Measurements from ENCODE around the gene CCDC157.
A peak's percentile ranks its signal among the peaks of the same experiment; 100 is the strongest.
"Not testable (repeated sequence)": the region's sequence is repeated elsewhere in the genome, so short reads cannot be mapped to it uniquely, and the experiment has no call there.

CCDC157 gene

DNA sequence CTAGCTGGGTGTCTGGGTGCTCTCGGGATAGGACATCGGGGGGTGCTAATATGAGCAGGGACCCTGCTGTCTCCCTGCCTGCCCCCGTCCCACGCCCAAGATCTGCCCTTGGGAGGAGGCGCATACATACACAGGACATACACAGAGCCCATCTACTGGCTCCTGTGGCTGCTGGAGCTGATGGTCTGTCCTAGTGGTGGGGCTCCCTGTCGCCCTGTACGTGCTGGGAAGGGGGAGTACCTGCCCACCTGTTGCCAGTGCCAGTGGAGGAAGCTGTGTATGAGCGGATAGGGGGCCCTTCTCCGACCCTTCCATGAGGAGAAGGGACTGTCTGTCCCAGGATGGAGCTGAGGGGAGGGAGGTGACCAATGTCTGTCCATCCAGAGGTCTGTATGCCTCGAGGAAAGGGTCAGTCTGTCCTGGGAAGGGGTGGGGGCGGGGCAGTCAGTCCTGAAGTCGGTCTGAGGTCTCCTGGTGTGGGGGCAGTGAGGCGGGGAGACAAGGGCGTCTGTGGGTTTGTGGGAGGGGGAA, 31.0 kb upstream of the CCDC157 start:
- peak overlapping the region; percentile 41 for H3K4me3 ChIP-seq (ENCODE audit: low read depth, low read length)

DNA sequence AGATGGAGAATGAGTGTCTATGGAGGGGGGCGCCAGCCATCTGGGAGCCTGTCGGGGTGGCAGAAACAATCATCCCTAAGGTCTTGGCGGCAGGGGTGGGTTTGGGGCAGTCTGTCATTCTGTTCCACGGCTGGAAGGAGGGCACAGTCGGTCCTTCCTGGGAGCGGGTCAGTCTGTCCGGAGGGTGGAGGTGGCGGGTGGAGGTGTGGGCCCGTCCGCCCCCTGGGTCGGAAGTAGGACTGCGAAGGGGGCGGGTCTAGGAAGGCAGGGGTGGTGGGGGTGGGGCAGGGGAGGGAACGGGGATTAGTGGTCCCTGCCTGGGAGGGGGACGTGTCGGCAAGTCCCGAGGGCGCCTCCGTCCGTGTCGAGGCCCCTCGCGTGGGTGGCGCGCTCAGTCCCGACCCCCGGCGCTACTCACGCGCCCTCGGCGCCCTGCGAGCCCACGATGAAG, 30.5 kb upstream of the CCDC157 start:
- peak overlapping the region; percentile 63 for H3K4me3 ChIP-seq (ENCODE audit: low read depth, low read length)

DNA sequence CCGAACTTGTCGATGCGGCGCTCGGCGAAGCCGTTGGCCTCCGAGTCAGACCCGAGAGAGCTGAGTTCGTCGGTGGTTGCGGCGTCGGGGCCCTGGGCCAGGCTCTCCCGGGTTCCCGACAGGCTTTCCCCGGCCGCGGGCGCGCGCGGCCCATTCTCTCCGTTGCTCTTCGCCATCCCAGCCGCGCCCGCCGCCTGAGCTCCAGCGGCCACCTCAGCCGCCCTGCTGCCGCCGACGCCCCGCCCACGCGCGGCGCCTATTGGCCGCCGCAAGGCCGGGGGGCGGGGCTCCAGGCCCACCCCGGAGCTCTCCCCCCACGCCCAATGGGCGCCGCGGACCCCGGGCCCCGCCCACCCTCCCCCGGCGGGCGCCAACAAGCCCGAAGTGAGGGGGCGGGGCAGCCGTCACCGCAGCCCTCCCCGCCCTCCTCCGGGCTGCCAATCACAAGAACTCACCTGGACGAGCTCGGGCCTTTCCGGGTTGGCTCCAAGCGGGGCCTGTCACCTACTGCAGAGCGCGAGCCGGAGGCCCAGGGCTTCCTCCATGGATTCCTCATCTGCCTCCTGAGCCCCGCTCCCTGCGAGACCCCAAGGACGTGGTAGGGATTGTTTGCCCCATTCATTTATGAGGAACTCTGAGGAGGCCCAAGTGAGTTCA, 30.0 kb upstream of the CCDC157 start, which contains the start of gene TBC1D10A:
Gene TBC1D10A, minus strand, starts transcription at position 236 of the 657 bp plus-strand sequence. Its CDS starts 60 bp downstream, at position 176.
- peak within 1 kb of the TSS; percentile 63 for H3K4me3 ChIP-seq (ENCODE audit: low read depth, low read length)

DNA sequence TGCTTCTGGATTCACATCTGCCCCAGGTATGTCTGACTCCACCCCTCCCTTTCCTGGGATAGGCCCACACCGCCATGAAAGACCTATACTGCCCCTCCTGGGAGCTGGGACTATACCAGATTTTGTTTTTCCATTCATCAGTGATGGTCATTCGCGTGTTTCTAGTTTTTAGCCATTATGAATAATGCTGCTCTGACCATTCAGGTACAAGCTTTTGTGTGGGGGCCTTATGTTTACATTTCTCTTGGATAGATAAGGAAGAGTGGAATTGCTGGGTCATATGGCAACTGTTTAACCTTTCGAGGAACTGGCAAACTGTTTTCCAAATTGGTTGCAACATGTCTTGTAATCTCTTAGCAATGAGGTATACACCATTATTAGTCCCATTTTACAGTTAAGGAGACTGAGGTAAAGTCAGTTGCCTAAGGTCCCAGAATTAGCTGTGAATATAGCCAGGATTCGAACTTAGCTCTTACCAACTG, 28.9 kb upstream of the CCDC157 start:
- H3K4me3 ChIP-seq (ENCODE audit: low read depth, low read length), result no peak overlapping the region

DNA sequence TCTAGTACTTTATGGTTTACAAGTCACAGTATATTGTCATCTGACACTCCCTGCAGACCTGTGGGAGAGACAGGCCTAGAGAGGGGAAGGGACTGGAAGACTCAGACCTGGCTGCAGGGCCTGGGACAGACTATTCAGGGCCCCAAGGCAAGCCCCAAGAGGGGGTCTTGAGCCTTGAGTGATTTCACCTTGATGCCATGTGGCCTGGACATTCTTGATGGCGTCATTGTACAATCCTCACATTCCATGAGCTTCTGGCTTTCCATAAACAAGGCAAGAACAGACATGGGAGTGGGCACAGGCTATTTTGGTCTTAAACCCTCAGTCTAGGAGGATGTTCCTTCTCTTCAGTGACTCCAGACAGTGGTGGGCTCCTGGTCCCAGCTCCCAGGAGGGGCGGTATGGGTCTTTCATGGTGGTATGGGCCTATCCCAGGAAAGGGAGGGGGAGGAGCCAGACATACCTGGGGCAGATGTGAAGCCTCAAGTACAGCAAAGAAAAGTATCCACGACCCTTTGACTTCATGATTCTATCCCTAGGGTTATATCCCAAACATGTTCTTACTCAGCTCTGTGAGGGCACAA, 28.2 kb upstream of the CCDC157 start:
- no peak overlapping the region for H3K4me3 ChIP-seq (ENCODE audit: low read depth, low read length)

DNA sequence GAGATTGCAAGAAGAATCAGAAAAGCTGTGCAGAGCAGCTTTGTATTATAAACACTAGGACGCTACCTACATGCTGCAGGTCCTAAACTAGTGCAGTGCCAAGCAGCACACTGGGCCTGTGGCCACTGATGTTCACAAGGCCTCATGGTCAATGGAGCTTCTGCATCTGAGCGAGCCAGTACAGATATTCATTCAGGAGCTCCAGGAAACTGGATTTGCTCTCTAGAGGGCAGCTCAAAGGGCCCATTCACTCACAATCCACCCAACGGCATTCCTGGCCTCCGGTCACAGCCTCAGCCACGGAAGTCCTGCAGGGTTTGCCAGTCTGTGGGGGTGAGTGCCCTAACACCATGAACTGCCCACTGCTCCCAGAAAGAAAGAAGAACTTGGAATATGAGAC, 24.3 kb upstream of the CCDC157 start:
- no peak overlapping the region for H3K4me3 ChIP-seq (ENCODE audit: low read depth, low read length)

DNA sequence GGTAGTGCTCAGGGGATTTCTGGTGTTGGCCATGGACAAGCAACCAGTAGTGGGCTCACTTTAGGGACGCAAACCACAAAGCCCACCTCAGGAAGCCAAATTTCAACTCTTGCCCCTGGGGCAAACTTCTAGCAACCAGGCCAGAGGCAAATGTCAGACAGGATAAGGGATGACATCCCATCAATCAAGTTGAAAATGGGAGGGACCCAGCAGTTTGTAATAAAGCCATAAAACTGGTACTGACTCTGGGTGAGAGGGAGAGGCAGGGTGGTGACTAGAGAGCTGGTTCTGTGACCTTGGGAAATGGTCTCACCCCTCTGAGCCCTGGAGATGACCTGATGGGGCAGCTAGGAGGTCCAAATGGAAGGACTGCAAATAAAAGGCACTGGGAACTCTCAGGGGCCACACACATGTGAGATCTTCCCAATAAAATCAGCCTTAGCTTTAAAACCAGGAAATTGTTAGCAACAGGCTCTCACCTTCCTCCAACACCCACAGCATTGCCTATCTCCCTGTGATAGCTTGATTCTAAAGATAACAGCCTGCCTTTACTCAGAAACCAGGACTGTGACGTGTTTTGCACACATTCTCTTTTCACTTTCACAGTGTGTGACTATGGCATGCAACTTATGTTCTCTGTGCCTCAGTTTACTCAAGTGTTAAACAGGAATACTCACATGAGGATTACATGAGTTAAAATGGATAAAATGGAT, 23.7 kb upstream of the CCDC157 start:
- H3K4me3 ChIP-seq (ENCODE audit: low read depth, low read length), result no peak overlapping the region

DNA sequence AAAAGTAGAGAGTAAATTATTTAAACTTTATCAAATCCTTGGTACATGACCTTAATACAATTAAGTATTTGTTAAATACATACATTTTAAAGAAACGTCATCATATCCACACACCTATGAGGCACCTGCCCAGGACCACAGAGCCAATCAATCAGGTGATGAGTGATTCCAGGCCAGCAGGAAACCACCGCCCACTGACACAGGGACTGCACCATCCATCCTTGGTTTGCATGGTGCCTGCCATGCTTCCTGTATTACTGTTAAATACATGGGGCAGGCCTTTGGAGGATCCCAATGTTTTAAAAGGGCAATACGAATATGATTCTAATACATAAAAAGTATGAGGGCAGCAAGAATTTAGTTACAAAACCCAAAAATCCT, 23.1 kb upstream of the CCDC157 start:
- H3K4me3 ChIP-seq (ENCODE audit: low read depth, low read length), result no peak overlapping the region

DNA sequence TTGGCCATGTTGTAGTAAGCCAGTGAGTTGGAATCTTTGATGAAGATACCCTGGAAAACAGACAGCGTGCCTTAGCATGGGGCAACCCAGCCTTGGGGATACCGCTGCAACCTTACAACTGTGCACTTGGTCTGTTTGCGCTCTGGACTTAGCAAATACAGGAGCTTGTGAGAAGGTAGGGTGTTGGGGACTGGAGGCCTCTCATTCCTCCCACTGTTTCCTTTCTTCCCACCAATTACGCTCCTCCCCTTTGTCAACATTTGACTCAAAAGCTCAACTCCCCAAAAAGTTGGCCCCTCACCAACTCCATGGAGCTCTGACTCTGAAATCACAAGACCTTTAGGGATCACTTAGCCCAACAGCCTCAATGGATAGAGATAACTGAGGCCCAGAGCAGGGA, 22.2 kb upstream of the CCDC157 start:
- no peak overlapping the region for H3K4me3 ChIP-seq (ENCODE audit: low read depth, low read length)

DNA sequence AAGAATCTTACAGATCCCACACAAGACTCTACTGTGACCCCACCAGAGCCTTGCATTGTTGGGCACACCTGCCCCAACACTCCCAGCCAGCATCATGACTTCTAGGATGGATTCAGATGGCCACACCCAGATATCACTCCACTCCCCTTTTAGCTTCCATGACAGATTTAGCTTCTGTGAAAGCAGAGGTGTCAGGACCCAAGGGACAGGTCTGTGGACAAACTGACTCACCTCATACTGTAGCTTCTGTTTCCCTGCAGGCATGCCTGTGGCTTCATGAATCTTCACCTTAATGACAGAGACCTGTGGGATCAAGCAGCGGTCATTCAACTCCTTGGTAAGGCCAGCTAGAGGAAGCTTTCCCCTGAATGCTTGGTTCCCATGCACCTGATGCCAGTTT, 21.6 kb upstream of the CCDC157 start:
- no peak overlapping the region for H3K4me3 ChIP-seq (ENCODE audit: low read depth, low read length)

DNA sequence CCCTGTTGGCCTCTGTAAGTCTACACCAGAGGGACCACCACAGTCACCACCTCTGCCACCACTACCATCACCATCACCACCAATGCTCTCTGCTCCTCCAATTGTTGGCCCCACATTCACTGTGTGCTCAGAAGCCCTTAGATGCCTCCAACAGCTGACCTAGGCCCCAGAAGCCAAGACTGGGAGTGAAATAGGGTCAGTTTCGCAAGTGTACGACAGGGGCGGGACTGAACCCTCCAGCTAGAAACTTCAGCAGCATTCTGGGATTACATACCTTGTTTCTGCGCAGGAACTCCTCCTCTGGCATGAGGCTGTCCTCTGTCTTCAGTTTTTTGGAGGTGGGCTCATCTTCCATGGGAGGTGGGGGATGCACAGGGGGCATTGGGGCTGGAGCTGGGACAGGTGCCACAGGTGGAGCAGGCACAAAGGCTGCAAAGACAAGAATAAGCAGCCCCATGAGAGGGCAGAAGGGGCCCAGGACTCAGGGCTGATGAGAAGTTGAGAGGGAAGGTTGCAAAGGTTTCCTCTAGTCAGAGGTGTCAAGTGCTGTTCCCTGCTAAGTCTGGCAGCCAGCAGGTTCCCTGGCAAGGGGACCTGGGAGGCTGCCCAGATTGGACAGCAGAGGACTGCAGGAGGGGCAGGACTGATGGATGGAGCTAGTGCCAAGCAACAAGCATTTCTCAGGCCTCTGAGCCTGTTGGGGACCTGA, 19.9 kb upstream of the CCDC157 start:
- no peak overlapping the region for H3K4me3 ChIP-seq (ENCODE audit: low read depth, low read length)

DNA sequence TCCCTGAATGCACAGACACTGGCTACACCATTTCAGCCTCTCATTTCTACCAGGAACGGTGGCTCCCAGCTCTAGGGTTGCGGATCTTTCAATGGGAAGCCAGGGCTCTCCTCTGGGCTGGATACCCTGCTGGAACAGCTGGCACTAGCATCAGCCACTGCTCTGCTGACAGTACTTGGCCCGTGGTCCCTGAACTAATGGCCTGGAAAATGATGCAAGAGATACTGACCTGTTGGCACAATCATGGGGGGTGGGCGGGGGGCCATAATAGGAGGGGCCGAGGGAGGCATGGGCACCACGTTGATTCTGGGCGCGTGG, 19.4 kb upstream of the CCDC157 start:
- no peak overlapping the region for H3K4me3 ChIP-seq (ENCODE audit: low read depth, low read length)

DNA sequence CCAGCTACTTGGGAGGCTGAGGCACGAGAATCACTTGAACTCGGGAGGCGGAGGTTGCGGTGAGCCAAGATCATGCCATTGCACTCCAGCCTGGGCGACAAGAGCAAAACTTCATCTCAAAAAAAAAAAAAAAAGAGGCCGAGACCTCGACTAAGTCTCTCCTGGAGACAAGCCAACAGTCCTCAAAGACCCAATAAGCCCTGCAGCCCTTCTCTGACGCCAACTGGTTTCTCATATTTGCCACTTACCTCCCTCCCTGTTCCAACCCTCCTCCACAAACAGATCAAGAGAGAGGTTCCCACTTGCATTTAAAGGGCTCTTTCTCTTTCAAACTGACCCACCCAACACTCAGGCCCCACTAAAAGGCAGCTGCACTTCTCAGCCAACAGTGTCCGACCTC, 18.5 kb upstream of the CCDC157 start:
- not testable (repeated sequence) for H3K4me3 ChIP-seq (ENCODE audit: low read depth, low read length)

DNA sequence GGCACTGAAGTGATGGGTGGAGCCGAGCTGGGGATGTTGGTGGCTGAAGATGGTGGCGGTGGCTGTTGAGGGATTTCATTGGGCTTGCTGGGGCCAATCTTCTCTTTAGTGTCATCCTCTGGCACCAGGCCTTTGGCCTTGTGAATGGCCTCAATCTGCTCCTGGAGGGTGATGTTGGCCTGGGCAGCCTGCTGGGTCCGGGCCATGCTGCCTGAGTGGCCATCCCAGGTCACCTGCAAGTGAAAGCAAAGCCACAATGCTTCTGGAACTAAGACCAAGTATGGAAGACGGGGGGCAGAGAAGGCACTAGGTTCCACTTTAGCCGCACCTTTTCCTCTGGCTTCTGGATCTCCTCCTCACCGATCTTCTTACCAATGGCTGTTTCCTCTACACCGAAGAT, 18.0 kb upstream of the CCDC157 start:
- H3K4me3 ChIP-seq (ENCODE audit: low read depth, low read length), result no peak overlapping the region

DNA sequence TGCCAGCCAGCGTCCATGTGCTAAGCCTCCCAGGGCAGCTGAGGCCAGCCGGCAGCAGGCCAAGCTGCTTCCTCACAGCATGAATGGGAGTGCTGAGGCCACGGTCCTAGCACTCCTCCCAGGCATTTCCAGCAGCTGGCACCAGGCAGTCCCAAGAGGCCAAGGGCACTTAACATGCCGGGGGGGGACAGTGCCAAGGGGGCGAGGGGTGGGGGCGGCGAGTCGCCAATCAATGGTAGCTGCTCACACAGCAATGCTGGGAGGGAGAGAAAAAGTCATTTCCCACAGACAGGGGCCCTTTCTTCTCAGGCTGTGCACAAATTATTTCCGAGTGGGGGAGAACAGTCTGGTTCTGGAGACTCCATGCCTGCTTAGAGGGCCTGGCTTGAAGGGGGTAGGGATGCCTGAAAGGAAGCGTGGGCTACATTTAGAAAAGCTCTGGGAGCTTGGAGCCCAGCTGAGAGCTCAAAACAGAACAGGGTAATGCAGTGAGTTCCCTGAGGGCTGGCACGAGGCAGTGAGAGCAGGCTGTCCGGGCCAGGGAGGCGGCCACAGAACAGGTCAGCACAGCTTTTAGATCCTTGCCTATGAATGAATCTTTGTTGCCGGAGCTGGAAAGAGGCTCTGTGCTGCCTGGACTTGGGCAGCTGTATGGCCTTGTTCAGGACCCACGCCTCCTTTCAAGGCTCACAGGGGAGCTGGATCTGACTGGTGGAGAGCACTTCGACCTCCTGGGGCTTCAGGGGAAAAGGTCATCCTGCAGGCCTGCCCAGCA, 15.7 kb upstream of the CCDC157 start:
- H3K4me3 ChIP-seq (ENCODE audit: low read depth, low read length), result no peak overlapping the region

DNA sequence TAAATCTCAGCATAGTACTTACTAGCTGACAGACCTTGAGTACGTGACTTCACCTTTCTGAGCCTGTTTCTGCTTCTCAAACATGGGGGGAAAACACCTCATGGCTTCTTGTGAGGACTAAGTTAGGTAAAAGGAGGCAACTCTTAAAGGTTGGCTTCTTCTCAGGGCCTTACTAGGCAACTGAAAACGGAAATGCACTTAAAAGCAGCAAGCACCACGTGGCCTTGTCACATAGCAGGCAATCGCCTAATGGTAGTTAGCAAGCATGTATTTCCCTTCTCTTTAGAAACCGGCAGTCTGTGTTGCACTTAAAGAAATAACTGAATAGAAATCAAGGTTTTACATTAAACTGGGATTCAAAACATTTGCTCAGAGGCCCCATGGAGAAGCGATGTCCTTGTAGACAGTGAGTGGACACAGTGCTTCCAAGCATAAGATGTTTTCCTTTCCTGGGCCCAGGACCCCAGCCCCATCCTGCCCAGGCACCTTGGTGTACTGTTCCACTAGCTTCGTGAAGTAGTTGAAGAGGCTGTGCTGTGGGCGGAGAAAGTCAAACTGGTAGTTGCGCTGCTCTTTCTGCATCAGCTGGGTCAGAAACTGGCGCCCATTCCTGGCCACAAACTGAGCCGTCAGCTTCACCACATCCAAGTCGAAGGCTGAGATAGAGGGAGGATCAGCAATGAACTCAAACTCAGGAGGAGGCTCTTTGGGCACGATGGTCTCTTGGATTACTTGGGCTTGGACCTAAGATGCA, 12.2 kb upstream of the CCDC157 start:
- no peak overlapping the region for H3K4me3 ChIP-seq (ENCODE audit: low read depth, low read length)

DNA sequence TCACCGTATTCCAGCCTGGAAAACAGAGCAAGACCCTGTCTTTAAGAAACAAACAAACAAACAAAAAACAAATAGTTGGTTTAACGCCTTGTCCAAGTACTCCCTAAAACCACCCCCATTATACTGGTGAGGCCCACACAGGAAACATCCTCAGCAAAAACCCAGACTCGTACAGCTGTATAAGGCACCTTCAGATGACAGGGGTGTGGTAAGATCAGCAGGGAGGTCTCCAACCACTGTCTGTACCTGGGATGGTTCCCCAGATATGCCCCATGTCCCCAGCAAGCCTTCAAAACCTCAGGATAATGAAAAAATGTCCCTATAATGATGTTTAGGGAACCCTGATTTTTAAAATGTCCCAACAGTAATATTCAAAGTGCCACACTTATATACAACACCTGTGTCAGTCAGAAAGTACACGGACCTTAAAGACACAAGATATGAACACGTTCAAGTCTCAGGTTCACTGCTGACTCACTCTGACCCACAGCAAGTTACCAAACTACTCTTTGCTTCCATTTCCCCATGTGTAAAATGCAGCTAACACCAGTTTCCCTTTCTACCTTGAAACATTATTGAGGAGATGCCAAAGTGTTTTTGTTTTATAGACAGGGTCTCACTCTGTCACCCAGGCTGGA, 9.4 kb upstream of the CCDC157 start:
- H3K4me3 ChIP-seq (ENCODE audit: low read depth, low read length), result no peak overlapping the region

DNA sequence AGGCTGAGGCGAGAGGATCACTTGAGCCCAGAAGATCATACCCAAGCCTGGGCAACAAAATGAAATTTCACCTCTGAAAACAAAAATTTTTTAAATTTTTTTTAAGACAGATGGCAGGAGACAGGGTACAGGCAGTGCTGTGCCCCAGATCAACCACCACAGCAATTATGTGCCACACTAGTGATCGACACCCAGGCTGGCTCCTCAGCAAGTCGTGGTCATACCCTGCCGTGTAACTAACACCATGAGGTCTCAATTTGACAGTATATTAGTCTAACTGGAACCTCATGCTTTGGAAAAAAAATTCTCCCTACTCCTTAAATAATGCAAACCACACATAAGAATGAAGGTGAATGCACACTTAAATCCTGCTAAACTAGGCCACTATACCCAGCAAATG, 8.4 kb upstream of the CCDC157 start:
- H3K4me3 ChIP-seq (ENCODE audit: low read depth, low read length), result no peak overlapping the region

DNA sequence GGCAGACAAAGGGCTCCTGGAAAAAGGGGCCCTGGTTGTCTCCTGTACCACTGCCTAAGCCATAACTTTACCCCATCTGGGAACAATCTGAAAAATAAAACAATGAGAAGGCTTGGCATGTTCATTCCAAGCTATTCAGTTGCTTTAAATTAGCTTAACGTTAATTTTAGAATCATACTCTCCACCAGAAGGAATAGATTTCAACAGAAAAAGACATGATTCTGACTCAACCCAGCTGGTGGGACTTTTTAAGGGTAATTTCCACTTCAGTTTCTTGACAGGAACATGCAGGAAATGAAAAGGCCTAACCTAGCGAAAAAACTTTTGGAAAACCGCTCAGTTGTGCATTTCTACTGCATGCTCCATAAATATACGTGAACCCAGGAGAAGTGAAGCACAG, 8.0 kb upstream of the CCDC157 start:
- no peak overlapping the region for H3K4me3 ChIP-seq (ENCODE audit: low read depth, low read length)
